Neural cell (in vitro differentiated cells): ENCODE measurements around the gene SPATA13. TPM values are rescaled to one million over a fixed set of nuclear protein-coding genes. Genes with fewer than 3 reads are reported as not detected.

Experiments used
- H2AFZ ChIP-seq: fragments of 200-600, 300-800 bp; sonication (generic), shearing (Covaris generic); 2 replicates; pipeline ENCODE4 v1.6.0; 2014; ENCODE audit warnings: low read depth, mild to moderate bottlenecking, antibody characterized with exemption, low read length, moderate library complexity
- H3F3A ChIP-seq: fragments of 200-600 bp; shearing (Covaris generic); 2 replicates; pipeline ENCODE4 v1.6.1; 2016; ENCODE audit warnings: mild to moderate bottlenecking, moderate library complexity, mixed read lengths, antibody characterized with exemption, low read length; ENCODE audit not compliant: insufficient read depth, poor library complexity, severe bottlenecking
- H3K27ac ChIP-seq: fragments of 200-600, 300-800 bp; sonication (generic), shearing (Covaris generic); 2 replicates; pipeline ENCODE4 v1.5.1; 2014; ENCODE audit warnings: mild to moderate bottlenecking, low read length, moderate library complexity
- H3K27me3 ChIP-seq: fragments of 300-800, 200-600 bp; sonication (generic), shearing (Covaris generic); 2 replicates; pipeline ENCODE4 v1.6.0; 2014; ENCODE audit warnings: mild to moderate bottlenecking, low read depth, low read length, moderate library complexity; ENCODE audit not compliant: insufficient read depth
- H3K36me3 ChIP-seq: fragments of 300-800, 200-600 bp; sonication (generic), shearing (Covaris generic); 2 replicates; pipeline ENCODE4 v1.5.1; 2014; ENCODE audit warnings: mild to moderate bottlenecking, antibody characterized with exemption, low read length, moderate library complexity; ENCODE audit not compliant: insufficient read depth
- H3K4me2 ChIP-seq: fragments of 300-800, 200-600 bp; sonication (generic), shearing (Covaris generic); 2 replicates; pipeline ENCODE4 v1.6.0; 2014; ENCODE audit warnings: mild to moderate bottlenecking, low read length
- H3K4me3 ChIP-seq: fragments of 300-800, 200-600 bp; sonication (generic), shearing (Covaris generic); 2 replicates; pipeline ENCODE4 v1.5.1; 2014; ENCODE audit warnings: mild to moderate bottlenecking, low read length, moderate library complexity
- H3K79me2 ChIP-seq: fragments of 200-600 bp; shearing (Covaris generic); replicated peaks from 2 replicates; pipeline ENCODE4 v1.6.0; 2014; ENCODE audit warnings: mild to moderate bottlenecking, low read length, moderate library complexity; ENCODE audit not compliant: insufficient read depth
- H3K9ac ChIP-seq: fragments of 300-800, 200-600 bp; sonication (generic), shearing (Covaris generic); 2 replicates; pipeline ENCODE4 v1.6.1; 2016; ENCODE audit warnings: mild to moderate bottlenecking, low read length, mixed read lengths
- H3K9me2 ChIP-seq: fragments of 200-600 bp; shearing (Covaris generic); 2 replicates; pipeline ENCODE4 v1.6.1; 2016; ENCODE audit warnings: mild to moderate bottlenecking, low read length, mixed read lengths; ENCODE audit not compliant: insufficient read depth
- H3K9me3 ChIP-seq: fragments of 200-600, 300-800 bp; sonication (generic), shearing (Covaris generic); 2 replicates; pipeline ENCODE4 v1.6.1; 2016; ENCODE audit warnings: mild to moderate bottlenecking, mixed run types, low read length, moderate library complexity, mixed read lengths
- H4K20me1 ChIP-seq: fragments of 200-600 bp; shearing (Covaris generic); 2 replicates; pipeline ENCODE4 v1.6.1; 2016; ENCODE audit warnings: mild to moderate bottlenecking, mixed run types; ENCODE audit not compliant: insufficient read depth
- EP300 ChIP-seq: fragments of 450-650 bp; conservative IDR thresholded peaks from 2 replicates; pipeline ENCODE4 v1.6.1; 2014; ENCODE audit warnings: antibody characterized with exemption, mild to moderate bottlenecking, moderate library complexity; ENCODE audit not compliant: poor library complexity, severe bottlenecking
- EZH2 ChIP-seq: fragments of 200-600, 300-800 bp; shearing (Covaris generic), sonication (generic); IDR thresholded peaks from 2 replicates; pipeline ENCODE4 v1.6.1; 2014; ENCODE audit warnings: antibody characterized with exemption, low read length, borderline replicate concordance, mild to moderate bottlenecking; ENCODE audit not compliant: insufficient read depth, poor library complexity, severe bottlenecking
- MXI1 ChIP-seq: fragments of 450-650 bp; conservative IDR thresholded peaks from 2 replicates; pipeline ENCODE4 v1.6.1; 2014; ENCODE audit warnings: antibody characterized with exemption, mild to moderate bottlenecking; ENCODE audit not compliant: poor library complexity, severe bottlenecking
- POLR2AphosphoS5 ChIP-seq: IDR thresholded peaks from 2 replicates; pipeline ENCODE4 v1.6.1; 2012
- RAD21 ChIP-seq: fragments of 450-650 bp; conservative IDR thresholded peaks from 2 replicates; pipeline ENCODE4 v1.6.1; 2014; ENCODE audit warnings: antibody characterized with exemption, mild to moderate bottlenecking, moderate library complexity
- SMC3 ChIP-seq: fragments of 450-650 bp; conservative IDR thresholded peaks from 2 replicates; pipeline ENCODE4 v1.6.1; 2014; ENCODE audit warnings: antibody characterized with exemption, mild to moderate bottlenecking, moderate library complexity; ENCODE audit not compliant: poor library complexity
- TAF1 ChIP-seq: IDR thresholded peaks from 2 replicates; pipeline ENCODE4 v1.6.1; 2012; ENCODE audit warnings: low read depth
- polyA plus RNA-seq: library from polyadenylated mRNA; depleted of rRNA; stranded (reverse); fragments of >200 nt; gene quantifications from 2 replicates; pipeline ENCODE4 v1.2.3, GENCODE V29; 2014
- TF ChIP-seq, protein P1 (sequence below): IDR thresholded peaks from 2 replicates; pipeline ENCODE4 v1.6.1; 2012; ENCODE audit warnings: borderline replicate concordance
- TF ChIP-seq, protein P2 (sequence below): fragments of 450-650 bp; IDR thresholded peaks from 2 replicates; pipeline ENCODE4 v1.5.1; 2014; ENCODE audit warnings: antibody characterized with exemption, mild to moderate bottlenecking, moderate library complexity; ENCODE audit not compliant: poor library complexity, severe bottlenecking

SPATA13 gene
- polyA plus RNA-seq, 1 donor from 2014 or later: 15.5 TPM

DNA sequence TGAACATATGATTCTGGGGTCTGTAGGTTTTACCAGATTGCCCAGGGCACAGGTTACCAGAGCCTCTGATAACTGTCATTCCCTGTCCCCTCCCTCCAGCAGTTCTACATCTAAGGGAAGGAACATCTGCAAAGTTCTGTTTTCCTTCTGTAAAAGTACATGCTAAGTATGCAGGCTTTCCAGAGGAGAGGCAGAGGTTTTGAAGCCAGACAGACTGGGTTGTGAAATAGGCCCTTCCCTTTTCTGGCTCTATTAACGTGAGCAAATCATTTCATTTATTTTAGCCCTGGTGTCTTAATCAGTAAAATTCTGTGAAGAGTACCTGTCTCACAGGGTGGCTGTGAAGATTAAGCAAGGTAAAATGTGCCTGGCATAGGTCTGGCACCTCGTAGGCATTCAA, 82.8 kb downstream of the SPATA13 start:
- Histone ChIP-seq H3K4me2 (no peak overlapping the region), H3K9me3 (no peaks in the 10 kb centered on the region), H3F3A (no peaks in the 10 kb centered on the region), H3K79me2 (no peaks in the 10 kb centered on the region), H4K20me1 (no peaks in the 10 kb centered on the region), H3K9me2 (no peaks in the 10 kb centered on the region), H3K9ac (no peak overlapping the region), H3K27ac (no peak overlapping the region), H2AFZ (no peak overlapping the region), H3K36me3 (no peaks in the 10 kb centered on the region), H3K4me3 (no peak overlapping the region), H3K27me3 (no peaks in the 10 kb centered on the region)
- no peak for TF ChIP-seq TAF1
- TF ChIP-seq POLR2AphosphoS5: no peak

DNA sequence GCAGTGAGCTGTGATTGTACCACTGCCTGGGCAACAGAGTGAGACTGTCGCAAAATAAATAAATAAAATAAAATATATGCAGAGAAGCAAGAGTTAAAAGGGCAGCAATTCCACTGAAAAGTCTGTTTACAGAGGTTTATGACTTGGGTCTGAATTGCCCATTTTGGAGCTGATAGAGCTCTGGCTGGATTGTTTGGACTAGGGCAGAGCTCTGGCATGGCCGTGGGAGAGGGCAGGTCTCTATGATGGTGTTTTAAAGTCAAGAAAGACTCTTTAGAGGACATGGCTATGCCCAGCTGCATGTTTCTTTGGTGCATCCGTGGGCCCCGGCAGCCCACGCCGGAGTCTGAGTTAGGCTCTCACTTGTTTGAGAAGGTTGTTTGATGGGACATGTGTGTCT, 84.3 kb downstream of the SPATA13 start:
- Histone ChIP-seq H3K36me3 (no peaks in the 10 kb centered on the region), H3K9me2 (no peaks in the 10 kb centered on the region), H3K9me3 (no peaks in the 10 kb centered on the region), H3K4me2 (no peak overlapping the region), H2AFZ (no peak overlapping the region), H3K79me2 (no peaks in the 10 kb centered on the region), H3K4me3 (no peak overlapping the region), H3K27ac (no peak overlapping the region), H3K9ac (no peak overlapping the region), H3K27me3 (no peaks in the 10 kb centered on the region), H4K20me1 (no peaks in the 10 kb centered on the region), H3F3A (no peaks in the 10 kb centered on the region)
- TF ChIP-seq RAD21 (no peak), POLR2AphosphoS5 (no peak), EZH2 (no peak), TAF1 (no peak), SMC3 (no peak), EP300 (no peak), MXI1 (no peak)
- TF ChIP-seq, protein P1, sequence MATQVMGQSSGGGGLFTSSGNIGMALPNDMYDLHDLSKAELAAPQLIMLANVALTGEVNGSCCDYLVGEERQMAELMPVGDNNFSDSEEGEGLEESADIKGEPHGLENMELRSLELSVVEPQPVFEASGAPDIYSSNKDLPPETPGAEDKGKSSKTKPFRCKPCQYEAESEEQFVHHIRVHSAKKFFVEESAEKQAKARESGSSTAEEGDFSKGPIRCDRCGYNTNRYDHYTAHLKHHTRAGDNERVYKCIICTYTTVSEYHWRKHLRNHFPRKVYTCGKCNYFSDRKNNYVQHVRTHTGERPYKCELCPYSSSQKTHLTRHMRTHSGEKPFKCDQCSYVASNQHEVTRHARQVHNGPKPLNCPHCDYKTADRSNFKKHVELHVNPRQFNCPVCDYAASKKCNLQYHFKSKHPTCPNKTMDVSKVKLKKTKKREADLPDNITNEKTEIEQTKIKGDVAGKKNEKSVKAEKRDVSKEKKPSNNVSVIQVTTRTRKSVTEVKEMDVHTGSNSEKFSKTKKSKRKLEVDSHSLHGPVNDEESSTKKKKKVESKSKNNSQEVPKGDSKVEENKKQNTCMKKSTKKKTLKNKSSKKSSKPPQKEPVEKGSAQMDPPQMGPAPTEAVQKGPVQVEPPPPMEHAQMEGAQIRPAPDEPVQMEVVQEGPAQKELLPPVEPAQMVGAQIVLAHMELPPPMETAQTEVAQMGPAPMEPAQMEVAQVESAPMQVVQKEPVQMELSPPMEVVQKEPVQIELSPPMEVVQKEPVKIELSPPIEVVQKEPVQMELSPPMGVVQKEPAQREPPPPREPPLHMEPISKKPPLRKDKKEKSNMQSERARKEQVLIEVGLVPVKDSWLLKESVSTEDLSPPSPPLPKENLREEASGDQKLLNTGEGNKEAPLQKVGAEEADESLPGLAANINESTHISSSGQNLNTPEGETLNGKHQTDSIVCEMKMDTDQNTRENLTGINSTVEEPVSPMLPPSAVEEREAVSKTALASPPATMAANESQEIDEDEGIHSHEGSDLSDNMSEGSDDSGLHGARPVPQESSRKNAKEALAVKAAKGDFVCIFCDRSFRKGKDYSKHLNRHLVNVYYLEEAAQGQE: no peak
- TF ChIP-seq, protein P2, sequence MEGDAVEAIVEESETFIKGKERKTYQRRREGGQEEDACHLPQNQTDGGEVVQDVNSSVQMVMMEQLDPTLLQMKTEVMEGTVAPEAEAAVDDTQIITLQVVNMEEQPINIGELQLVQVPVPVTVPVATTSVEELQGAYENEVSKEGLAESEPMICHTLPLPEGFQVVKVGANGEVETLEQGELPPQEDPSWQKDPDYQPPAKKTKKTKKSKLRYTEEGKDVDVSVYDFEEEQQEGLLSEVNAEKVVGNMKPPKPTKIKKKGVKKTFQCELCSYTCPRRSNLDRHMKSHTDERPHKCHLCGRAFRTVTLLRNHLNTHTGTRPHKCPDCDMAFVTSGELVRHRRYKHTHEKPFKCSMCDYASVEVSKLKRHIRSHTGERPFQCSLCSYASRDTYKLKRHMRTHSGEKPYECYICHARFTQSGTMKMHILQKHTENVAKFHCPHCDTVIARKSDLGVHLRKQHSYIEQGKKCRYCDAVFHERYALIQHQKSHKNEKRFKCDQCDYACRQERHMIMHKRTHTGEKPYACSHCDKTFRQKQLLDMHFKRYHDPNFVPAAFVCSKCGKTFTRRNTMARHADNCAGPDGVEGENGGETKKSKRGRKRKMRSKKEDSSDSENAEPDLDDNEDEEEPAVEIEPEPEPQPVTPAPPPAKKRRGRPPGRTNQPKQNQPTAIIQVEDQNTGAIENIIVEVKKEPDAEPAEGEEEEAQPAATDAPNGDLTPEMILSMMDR: no peak

DNA sequence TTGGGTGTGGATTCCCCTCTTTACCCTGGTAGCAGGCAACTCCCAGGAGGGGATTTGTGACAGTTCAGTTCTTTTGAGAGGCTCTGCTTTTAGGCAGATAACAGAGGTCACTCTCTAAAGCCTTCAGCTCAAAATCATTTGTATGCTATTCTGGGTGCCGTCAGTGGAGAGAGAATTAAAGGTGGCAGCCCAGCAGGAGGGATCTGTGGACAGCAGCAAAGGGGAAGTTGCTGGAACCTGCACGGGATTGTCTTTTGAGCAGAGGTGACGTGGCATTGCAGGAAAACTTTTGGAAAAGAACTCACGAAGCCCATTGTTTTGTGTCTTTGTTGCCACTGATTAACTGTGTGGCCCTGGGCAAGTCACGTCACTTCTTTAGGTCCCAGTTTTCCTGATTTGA, 86.5 kb downstream of the SPATA13 start:
- no peaks in the 10 kb centered on the region for H4K20me1 ChIP-seq
- H3K4me3 ChIP-seq: no peak overlapping the region
- H3K9me3 ChIP-seq: no peaks in the 10 kb centered on the region
- H2AFZ ChIP-seq: no peak overlapping the region
- H3K79me2 ChIP-seq: no peaks in the 10 kb centered on the region
- H3K27me3 ChIP-seq: no peaks in the 10 kb centered on the region
- H3K27ac ChIP-seq: no peak overlapping the region
- no peak overlapping the region for H3K4me2 ChIP-seq
- no peak for TF ChIP-seq SMC3
- no peak for TF ChIP-seq EZH2
- no peak for TF ChIP-seq POLR2AphosphoS5
- TF ChIP-seq TAF1: no peak
- TF ChIP-seq, protein P2: no peak
- no peak for TF ChIP-seq MXI1
- TF ChIP-seq, protein P1: no peak
- TF ChIP-seq RAD21: no peak
- no peak for TF ChIP-seq EP300
- no peak overlapping the region for H3K9ac ChIP-seq
- H3K36me3 ChIP-seq: no peaks in the 10 kb centered on the region
- no peaks in the 10 kb centered on the region for H3F3A ChIP-seq
- no peaks in the 10 kb centered on the region for H3K9me2 ChIP-seq
